Measurements from ENCODE around the gene HECTD2.

GRCh38 chr10:91555455-91555854 is 145.3 kb downstream of the HECTD2 start:
- TF ChIP-seq CTCF (IDR thresholded peaks at IDR 0.05; ENCODE audit: control extremely low read depth in 1 of 3, insufficient read depth in 1 of 3, low read depth in 1 of 3, low read length in 3 of 3) (no peak), POLR2A (IDR thresholded peaks at IDR 0.05; ENCODE audit: control extremely low read depth in 1 of 2, low read depth in 2 of 2, low read length in 2 of 2) (no peak), ASH2L (IDR thresholded peaks at IDR 0.05; ENCODE audit: low read length) (no peak), GABPA (IDR thresholded peaks at IDR 0.05; ENCODE audit: borderline replicate concordance, insufficient read depth, low read length) (no peak), ZNF274 (IDR thresholded peaks at IDR 0.05; ENCODE audit: borderline replicate concordance, extremely low read depth, low read length) (no peak), TAF7 (optimal IDR thresholded peaks at IDR 0.05; ENCODE audit: borderline replicate concordance, low read depth, low read length) (no peak), RAD21 (IDR thresholded peaks at IDR 0.05 in 1 of 2, conservative IDR thresholded peaks at IDR 0.05 in 1 of 2; ENCODE audit: low read depth in 2 of 2, low read length in 2 of 2) (no peak), ATF3 (IDR thresholded peaks at IDR 0.05; ENCODE audit: insufficient read depth, low read depth, low read length) (no peak), EZH2 (IDR thresholded peaks at IDR 0.05; ENCODE audit: low read depth, low read length, severe bottlenecking) (no peak)

Measured in H1 (cell line).